Left hindlimb (tissue), 1 donor: ENCODE measurements around the gene CPM.

Experiments
- DNase-seq: peaks from one replicate; pipeline ENCODE4 v3.0.0-alpha.2; 2018

Gene CPM

DNA sequence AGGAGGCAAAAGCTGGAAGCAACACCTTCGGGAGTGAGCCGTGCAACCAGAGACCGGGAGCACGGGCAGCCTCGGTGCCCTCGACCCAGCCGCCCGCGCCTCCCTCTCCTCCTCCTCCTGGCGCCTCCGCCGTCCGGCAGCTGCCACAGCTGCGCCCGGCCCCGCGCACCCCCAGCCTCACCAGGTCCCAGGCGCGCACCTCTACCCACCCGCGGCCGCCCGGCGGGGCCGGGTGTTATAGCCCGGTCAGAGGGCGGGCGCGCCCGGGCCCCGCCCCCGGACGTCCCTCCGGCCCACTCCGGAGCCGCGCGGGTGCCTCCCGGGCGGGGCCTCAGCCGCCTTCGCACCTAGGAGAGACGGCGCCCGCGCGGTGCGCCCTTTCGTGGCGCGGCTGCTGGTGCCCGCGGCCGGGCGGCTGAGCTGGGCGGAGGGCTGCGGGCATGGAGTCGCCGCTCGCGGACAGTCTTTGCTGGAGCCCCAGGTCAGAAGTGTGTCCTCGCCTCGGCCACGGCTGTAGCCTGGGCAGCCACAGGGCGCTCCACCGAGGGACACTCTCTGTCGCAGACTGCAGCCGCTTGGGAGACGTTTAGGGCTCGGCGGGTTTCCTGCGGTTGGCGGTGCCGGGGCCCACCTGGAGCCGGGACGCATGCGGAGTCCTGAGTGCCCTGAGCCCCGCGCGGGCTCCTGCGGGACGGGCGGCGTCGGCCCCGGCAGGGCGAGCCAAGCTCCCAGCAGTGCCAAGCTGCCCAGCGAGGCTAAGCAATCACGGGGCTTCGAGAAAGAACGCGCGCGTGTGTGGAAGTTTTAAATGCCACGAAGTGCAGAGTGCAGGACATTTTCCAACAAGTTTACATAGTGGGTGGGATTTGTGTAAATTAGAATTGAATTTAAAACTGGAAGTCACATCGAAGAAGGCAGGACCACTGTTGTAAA is at the start of gene CPM:
Gene CPM, minus strand, starts transcription at position 211 of the 933 bp plus-strand sequence. CDS start 334 bp downstream, outside the sequence.
- DNase-seq: peak; percentile 64

DNA sequence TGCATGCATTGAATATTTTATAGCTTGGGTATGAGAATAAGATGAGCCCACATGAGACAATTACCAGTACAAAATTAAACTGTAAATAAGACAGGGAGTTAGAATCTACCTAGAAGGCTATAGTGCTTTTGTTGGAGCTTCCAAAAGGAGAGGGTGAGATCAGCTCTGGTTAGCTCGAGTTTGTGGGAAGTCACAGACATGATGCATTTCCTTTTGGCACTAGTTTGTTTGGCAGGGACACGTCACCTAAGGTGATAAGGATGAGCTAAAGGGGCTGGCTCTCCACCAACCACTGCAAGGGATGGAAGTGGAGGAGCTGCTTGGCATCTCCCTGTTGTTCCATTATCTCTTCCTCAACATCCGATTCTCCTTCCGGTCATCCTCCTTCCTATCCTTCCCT is 48.5 kb upstream of the CPM start:
- no peak for DNase-seq

DNA sequence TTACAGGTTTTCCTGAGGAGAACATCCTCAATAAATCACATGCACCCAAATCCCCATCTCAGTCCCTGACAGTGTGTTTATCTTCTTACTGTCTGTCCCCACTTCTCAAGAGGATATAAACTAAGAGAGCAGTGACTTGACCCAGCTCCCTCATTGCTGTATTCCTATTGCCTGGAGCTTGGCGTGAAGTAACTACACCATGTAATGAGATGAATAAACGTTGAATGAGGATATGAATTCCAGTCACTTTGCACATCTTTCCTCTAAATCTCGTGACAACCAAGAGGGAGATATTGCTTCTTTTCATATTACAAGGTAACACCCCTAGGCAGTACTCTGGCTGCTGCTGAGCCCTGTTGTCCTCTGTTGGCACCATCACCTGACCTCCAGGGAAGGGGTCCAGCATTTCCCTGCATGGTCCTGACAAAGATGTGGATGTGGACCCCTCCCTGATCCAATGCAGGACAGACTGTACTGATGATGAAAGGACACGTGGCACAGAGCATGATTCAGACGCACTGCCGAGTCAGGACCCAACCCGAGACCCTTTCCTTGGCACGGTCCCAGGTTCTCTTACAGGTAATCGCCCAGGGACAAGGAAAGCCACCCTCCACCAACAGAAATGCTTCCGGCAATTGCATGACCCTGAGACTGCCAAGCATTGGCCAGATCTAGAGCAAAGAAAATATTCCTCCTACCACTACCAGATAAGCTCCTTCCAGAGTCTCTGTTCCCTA is 47.7 kb upstream of the CPM start:
- no peak for DNase-seq

DNA sequence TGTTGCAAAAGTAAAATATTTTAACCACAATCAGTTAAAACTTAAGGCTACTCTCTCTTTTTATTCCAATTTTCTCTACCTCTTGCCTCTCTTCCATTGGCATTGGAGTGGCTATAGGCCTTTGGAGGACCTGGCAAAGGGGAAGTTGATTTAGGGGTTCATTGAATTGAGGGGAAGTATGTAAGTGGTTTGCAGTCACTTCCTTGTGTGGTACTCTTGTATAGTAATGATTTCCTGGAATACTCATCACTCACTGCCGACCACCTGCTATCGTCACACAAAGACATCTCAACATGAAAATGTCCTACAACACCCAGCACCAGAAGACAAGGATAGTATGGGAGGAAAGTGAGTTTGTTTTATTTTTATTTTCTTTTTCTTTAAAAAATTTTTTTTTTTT is 45.7 kb upstream of the CPM start:
- DNase-seq: no peak

DNA sequence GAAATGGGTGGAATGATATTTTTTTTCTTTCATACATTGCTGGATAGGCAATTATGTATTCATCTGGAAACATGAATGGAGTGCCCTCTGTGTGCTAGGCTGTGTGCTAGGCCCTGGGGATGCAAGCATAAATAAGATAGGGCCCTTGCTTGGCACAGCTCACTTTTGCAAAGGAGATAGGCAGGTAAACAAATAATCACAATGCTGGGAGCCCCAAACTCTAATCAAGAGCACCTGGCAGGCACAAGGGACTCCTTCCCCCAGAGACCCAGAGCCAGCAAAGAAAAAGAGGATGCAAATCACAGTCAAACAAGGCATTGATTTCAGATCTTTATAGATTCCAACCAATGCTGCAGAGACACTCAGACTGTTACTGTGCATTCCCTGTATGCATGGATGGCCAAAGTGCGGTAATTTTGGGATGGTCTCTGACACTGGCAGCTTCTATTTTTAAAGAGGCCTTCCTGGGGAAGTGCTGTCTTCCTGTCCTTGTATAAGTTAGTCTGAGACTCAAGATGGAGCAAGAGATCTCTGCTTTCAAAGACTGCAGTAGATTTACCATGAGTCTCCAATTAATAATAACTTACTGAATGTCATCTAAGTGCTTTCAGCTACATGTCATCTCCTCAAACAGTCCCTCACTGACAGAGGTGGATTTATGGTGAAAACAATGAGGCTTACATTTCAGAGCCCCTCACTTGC is 45.1 kb upstream of the CPM start:
- DNase-seq: no peak

DNA sequence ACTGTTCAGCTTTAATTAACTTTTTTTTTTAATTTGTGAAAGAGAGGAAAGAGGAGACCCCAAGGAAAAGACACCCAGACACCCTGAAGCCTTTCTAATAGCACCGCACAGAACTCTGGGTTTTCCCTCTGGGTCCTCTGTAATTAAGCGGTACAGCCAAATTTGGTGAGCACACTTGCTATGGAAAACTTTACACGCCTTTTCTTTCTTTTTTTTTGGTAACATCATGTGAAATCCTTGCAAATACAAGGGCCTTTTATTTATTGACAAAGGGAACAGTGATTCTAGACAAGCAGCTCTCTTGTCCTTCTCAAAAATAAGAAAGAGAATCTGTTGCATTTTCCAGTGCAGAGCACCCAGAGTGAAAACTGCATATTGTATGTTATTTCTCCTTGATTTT is 44.4 kb upstream of the CPM start:
- DNase-seq: no peak

DNA sequence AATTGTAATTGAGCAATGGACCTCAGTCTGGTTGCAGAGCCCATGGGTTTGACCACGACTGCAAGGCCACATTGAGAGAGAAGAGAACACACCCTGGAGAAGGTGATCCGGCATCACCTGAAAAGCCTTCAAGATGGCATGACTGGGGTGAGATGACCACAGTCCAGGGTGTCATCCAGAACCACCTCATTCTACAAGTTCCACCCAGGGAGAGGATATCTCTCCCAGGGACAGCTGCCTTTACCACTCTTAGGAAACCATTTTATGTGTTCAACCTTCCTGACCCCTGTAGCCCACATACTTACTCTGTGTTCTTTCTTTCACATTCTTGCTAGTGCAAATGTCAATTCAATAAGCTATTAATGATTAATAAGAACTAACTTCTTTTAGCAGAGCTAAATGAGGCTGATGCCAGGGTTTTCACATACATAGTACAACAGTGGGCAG is 43.4 kb upstream of the CPM start:
- DNase-seq: no peak

DNA sequence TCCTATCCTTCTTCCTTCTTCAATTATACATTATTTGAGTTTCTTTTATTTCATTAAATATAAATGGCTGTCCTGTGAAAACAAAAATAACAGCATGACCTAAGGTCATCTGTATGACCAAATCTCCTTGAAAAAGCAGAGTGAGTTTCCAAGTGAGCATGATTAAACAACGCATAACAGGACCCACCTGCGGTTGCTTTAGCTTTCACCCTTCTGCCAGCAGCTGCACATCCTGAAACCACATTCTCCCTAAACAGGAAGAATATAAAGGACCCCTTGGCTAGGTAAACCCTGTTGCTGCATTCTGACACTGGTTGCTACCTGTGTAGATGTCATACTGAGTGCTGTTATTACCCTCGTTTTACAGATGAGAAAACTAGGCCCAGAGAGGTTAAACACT is 42.8 kb upstream of the CPM start:
- no peak for DNase-seq

DNA sequence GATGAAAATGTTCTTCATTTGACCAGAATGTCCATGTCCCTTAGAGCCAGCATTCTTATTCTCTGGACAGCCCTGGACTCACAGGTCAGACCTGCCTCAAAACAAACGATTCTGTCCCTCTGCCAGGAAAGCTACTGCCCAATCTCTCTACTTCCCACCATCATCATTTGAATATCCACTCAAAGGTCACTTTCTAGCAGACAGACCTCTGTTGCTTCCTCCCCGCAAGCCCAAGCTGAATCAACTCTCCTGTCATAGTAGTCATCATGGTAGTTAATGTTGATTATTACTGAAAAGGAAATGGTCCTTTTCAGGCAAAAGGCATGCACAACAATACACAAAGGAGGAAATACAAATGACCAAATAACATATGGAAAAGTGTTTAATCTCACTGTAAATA is 39.6 kb upstream of the CPM start:
- DNase-seq: no peak

DNA sequence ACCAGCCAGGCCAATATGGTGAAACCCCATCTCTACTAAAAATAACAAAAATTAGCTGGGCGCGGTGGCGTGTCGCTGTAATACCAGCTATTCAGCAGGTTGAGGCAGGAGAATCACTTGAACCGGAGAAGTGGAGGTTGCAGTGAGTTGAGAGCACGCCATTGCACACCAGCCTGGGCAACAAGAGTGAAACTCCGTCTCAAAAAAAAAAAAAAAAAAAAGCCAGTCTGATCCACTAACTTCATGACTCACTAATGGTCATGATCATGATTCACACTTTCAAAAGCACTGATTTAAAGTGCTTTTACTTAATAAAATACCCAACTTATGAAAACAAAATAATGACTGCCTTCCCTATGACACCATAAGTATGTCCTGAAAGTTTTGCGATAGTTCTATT is 38.4 kb upstream of the CPM start:
- no peak for DNase-seq

DNA sequence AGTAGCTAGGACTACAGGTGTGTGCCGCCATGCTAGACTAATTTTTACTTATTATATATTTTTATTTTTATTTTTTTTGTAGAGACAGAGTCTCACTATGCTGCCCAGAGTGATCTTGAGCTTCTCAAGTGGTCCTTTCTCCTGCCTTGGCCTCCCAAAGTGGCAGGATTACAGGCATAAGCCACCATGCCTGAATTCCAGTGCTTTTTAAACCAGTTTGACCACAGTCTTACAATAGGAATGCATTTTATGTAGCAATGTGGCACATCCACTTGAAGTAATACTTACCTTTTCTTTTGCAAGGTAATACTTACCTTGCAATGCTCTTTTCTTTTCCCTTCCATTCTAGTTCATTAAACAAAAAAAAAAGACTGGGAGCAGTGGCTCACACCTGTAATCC is 38.0 kb upstream of the CPM start:
- DNase-seq: no peak

DNA sequence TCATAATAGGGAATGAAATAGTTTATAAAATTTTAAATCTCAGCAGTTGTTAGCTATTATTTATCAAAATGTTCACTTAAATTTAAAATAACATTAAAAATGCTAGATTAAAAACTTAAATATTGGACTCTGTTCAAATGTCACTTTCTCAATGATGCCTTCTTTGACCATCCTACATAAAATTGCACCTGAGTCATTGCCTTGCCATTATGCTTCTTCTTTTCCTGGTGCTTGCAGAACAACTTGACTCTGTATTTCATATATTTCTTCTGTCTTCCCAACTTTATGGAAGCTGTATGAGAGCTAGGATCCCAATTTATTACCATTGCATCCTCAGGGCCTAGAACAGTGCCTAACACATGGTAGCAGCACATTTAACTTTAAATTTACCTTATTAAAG is 37.3 kb upstream of the CPM start:
- no peak for DNase-seq

DNA sequence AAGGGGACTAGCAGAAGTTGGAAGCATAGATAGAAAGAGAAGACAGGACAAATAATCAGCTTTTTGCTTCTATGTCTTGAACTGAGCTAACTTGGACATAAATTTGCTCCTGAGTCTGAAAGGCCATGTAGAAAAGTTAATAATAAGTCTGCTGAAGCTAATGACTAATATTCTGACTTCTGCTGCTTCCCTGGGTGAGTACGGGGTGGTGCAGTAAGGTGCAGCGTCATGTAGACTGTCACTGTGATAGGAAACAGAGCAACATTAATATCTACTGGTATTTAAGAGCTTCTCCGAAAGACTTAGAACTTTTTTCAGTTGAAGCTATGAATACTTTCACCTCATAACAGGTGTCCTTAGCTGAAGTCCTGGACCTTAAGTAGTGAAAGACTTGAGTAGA is 34.1 kb upstream of the CPM start:
- no peak for DNase-seq

DNA sequence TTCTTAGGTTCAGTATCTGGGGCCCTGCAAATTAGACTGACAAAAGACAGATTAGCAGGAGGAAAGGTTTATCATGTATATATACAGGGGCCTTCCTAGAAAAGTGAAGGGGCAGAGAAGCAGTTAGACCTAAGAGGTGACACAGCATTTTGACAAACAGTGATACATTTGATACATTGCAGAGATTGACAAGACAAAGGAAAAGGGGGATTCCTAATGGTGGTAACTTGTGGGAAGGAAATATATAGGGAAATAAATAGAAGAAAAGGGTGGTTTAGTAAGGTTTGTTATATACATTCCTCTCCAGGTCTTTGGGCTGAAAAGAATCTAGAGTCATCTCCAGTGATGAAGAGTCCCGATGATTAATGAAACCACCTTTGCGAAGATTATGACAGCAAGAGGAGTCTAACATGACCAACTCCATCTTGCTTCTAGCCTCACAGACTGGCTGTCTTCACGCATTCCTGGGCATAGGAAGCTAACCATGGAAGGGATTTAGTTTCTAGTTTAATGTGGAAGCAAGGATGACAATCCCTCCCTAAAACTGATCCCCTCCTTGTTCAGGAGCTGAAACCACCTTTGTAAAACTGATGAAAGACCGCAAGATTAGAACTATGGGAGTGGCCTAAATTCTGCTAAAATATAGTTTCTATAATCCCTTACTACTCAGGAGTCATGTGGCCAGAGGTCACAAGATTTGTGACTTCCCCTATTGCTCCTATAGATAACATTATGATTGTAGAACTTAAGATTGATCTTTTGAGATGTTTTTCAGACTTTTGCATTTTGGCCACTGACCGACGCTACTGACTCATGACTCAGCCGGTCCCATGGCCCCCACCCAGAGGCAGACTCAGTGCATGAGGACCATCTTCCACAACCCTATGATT is 31.1 kb upstream of the CPM start:
- no peak for DNase-seq

DNA sequence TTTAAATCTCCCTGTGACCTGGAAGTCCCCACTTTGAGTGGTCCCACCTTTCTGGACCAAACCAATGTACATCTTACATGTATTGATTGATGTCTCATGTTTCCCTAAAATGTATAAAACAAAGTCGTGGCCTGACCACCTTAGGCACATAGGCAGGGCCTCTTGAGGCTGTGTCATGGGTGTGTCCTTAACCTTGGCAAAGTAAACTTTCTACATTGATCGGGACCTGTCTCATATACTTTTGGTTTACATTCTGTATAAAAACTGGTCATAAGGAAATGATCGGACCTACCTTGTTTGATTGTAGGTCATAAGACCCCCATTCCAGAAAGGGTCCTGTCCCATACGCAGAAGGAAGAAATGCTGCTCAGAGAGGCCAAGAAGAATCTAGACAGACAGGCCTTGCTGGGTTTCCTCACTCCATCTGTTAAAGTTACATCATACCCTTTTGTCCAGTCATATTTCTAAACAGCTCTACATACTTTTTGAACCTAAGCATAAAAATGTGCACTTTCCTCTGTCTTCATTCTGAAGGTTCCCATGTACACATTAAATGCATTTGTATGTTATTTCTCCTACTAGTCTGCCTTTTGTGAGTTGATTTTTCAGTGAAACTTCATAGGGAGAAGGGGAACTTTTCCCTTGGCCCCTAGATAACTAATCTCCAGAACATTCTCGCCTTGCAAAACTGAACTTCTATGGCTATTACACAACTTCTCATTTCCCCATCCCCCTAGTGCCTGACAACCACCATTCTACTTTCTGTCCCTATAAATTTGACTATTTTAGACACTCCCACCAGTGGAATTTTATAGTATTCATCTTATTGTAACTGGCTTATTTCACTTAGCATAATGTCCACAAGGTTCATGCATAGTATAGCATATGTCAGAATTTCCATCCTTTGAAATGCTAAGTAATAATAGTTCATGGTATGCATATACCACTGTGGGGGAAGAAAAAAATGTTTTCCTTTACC is 30.2 kb upstream of the CPM start:
- DNase-seq: no peak

DNA sequence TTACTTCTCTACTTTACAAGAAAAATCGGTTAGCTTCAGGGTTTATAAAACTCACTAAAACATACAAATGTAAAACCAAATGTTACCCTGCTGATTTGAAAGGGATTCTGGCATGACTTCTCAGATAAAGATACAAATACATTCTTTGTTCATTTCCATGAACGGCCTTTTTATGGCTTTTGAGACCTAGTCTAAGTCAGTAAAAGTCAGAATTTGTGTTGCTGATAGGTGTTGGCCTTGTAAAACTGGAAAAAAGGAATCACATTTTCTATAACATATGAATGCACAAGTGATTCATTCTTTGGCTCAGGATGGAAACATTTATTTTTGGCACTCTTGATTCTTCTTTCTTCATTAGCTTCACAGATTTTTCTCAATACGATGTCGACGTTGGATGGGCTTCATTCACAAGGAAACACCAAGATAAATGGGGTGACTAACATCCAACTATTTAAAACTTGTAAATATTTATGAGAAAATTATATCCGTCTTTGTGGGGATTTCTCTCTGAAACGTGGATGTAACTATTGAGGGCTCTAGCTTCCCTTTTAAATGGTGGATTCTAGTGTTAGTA is 27.0 kb upstream of the CPM start:
- DNase-seq: no peak

DNA sequence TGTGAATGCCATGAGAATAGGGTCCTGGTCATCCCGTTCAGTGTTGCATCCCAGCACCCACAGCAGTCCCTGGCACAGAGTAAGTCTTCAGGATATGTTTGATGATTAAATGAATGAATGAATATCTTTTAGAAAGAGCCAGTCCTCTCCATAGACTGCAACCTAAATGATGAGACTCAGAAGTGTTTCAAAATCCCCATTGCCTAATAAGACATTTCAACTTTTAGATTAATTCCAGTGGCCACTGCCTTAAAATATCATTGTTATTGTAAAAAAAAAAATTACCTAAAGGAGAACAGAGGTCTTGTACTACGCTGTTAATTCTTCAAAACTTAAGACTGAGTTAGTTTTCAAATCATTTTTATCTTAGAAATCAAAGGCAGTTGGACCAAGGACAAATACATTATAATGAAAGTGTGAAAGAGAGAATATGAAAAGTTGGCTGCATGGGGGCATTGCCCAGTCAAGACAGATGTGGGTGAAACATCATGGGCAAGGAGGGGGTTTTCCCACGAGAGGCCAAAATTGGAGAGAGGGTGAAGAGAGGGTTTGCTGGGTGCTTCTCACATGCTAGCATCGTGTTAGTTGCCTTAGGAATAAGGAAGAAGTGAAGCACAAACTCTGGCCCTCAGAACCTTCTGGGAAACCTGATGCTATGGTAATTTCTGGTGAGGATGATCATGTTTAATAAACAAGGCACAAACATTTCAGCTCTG is 26.3 kb upstream of the CPM start:
- no peak for DNase-seq

DNA sequence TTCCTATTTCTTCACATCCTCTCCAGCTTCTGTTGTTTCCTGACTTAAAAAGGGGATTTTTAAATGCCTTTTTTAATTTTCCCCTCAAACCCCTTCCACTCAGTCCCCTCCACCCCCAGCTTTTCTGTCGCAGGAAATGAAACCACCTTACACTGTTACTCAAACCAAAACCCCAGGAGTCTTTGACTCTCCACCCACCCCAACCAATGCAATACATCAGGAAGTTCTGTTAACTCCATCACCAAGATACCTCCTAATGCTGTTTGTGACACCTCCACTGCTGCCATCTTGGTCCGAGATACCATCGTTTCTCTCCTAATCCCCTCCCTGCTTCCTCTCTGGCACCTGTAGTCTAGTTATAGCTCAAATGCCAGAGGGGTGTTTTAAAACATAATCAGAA is 25.4 kb upstream of the CPM start:
- no peak for DNase-seq

DNA sequence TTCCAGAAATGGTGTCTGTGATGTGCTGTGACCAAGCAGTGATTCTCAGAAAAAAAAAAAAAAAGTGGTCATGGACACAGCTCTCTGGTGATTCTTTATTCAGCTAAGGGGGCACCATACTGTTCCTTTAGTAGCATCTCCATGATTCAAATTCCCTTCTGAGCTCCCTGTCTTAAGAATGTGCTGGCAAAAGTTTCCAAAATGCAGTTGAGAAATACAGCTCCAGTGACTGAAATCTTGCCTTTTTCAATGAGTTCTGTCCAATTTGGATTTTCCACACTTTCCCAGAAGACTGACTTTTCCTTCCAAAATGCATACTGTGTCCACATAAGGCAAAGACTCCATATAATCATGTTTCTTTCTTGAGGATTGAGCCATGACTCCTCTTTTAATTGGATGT is 24.3 kb upstream of the CPM start:
- DNase-seq: no peak

DNA sequence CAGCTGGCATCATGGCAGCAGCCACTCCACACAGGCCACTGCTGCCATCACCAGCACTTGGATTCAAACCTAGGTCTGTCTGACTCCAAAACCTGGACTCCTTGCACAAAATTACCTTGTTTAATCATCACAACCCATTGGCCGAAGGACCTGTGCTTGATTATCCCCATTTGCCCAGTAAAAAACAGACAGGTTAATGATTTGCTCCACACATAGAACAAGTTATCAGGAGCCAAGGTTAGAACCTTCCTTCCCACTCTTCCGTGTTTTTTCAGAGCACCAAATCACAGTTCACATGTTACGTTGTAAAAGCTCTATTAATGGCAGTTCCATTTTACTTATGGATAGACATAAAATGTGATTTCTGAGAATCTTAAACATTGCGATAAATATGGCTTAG is 23.5 kb upstream of the CPM start:
- no peak for DNase-seq
